Skeletal muscle satellite cell (primary cell): ENCODE measurements around the gene SMIM41.

Experiments used
- H3K27me3 ChIP-seq: 2 replicates; pipeline ENCODE4 v1.7.0; 2013; ENCODE audit warnings: low read length; ENCODE audit not compliant: control insufficient read depth, insufficient read depth
- H3K36me3 ChIP-seq: 2 replicates; pipeline ENCODE4 v1.7.0; 2013; ENCODE audit warnings: mild to moderate bottlenecking, control low read depth, low read length; ENCODE audit not compliant: insufficient read depth
- H3K4me1 ChIP-seq: 2 replicates; pipeline ENCODE4 v1.7.0; 2013; ENCODE audit warnings: low read length; ENCODE audit not compliant: control insufficient read depth, insufficient read depth
- H3K4me2 ChIP-seq: 2 replicates; pipeline ENCODE4 v1.7.0; 2013; ENCODE audit warnings: mild to moderate bottlenecking, low read length
- H3K4me3 ChIP-seq: 2 replicates; pipeline ENCODE4 v1.7.0; 2013; ENCODE audit warnings: low read length
- H3K9ac ChIP-seq: 2 replicates; pipeline ENCODE4 v1.7.0; 2013; ENCODE audit warnings: mild to moderate bottlenecking, low read depth, low read length, moderate library complexity
- H3K9me3 ChIP-seq: replicated peaks from 2 replicates; pipeline ENCODE4 v1.7.0; 2013; ENCODE audit warnings: mild to moderate bottlenecking, control low read depth, low read length

The SMIM41 gene

DNA sequence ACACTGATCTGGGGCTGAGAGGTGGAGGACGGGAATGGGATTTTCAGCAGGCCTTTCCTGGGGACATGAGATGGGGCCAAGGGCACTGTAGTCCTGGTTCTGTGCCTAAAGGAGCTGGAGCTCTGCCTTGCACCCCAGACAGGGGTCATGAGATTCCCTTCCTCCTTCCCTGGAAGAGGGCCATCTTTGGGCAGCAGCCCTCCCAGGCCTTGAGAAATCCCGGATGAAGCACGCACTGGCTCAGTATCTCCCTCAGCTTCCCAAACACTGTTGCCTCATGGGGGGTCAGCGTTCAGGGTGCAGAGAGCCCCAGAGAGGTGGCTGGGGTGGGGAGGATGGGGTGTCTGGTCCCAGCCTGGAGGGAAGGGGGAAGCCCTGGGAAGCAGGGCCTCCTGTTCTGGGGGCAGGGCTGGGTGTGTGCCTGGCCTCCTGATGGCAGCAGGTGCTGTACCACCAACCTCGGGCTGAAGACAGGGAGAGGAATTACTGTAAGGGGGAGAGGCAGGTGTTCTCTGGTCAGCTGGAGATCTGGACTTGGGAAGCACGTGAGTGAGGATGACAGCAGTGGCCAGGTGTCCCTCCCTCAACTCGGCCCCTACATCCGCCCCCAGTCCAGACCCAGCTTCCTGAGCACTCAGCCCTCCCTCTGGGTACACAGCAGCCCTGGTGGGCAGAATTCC lies 36.7 kb upstream of the SMIM41 start:
- no peak overlapping the region for H3K4me2 ChIP-seq
- no peaks in the 10 kb centered on the region for H3K27me3 ChIP-seq
- no peaks in the 10 kb centered on the region for H3K36me3 ChIP-seq
- no peak overlapping the region for H3K9ac ChIP-seq
- H3K4me1 ChIP-seq = peaks cover 23% of the 10 kb centered on the region
- no peaks in the 10 kb centered on the region for H3K9me3 ChIP-seq
- no peak overlapping the region for H3K4me3 ChIP-seq

DNA sequence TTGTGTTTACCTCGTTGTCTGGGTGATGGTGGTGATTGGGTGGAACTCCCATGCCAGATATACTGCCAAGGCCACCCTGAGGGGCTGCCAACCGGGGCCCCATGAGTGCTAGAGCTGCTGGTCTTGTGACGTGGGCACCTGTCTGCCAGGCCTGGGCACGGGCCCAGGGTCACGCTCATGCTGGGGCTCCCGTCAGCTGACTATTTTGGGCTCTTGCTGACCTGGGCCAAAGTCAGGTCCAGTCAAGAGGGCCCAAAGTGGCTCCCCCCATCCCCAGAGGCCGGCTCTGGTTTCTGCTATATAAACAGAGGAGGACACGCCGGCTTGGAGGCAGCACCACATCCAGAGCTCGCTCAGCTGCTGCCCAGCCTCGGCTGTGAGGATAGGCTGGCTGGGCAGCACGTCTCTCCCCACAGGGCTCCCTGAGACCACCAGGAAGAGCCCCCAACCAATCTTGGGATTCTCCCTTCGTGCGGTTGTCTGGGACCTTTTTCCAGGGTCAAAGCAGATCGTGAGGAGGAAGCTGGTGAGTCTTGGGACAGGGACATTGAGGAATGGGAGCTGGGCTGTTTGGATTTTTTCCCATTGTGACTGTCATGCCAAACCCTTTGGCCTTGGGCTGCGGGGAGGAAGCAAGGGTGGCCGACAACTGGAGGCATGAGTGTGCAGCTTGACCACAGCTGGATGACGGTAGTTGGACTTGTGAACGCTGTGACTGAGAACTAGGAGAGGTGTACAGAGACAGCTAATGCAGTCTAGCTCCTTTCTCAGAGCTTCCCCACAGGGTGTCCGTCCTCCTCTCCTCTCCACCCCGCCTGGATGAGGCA lies 35.9 kb upstream of the SMIM41 start:
- H3K4me2 ChIP-seq = peak overlapping the region; percentile 46
- no peaks in the 10 kb centered on the region for H3K27me3 ChIP-seq
- no peaks in the 10 kb centered on the region for H3K9me3 ChIP-seq
- no peaks in the 10 kb centered on the region for H3K36me3 ChIP-seq
- peak overlapping the region; percentile 74 for H3K9ac ChIP-seq
- H3K4me1 ChIP-seq = peaks cover 23% of the 10 kb centered on the region
- H3K4me3 ChIP-seq = no peak overlapping the region

DNA sequence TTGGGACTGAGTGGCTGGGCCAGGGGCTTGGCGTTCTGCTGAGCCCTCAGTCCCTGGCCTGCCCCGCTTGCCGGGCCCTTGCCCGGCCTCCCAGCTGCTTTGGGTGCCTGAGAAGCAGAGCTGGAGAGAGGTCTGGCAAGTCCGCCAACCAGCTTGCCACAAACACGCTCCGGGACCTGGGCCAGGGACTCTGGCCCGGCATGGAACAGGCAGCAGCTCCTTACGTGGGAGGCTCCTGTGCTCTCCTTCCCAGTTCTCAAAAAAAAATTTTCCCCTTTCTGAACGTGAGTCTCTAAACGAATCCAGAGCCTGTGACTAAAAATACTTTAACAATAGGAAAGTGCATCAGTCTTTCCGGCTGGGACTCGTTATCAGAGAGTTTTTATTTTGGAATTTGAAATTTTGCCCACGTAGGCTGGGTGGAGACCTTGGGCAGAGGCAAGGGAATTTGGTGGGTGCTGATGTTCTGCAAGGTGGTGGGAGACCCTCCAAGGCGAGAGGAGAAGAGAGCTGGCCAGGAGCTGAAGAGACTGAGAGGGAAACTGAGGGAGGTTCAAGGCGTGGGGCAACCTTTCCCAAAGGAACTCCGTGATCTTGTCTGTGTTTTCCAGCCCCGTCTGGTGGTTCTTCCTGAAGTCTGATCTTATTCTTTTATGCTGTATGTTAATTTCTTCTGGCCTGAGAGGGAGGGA lies 35.1 kb upstream of the SMIM41 start:
- Histone ChIP-seq H3K4me1 (peaks cover 23% of the 10 kb centered on the region), H3K9me3 (no peaks in the 10 kb centered on the region), H3K27me3 (no peaks in the 10 kb centered on the region), H3K9ac (peak overlapping the region; percentile 74), H3K4me2 (peak overlapping the region; percentile 46), H3K36me3 (no peaks in the 10 kb centered on the region), H3K4me3 (no peak overlapping the region)

DNA sequence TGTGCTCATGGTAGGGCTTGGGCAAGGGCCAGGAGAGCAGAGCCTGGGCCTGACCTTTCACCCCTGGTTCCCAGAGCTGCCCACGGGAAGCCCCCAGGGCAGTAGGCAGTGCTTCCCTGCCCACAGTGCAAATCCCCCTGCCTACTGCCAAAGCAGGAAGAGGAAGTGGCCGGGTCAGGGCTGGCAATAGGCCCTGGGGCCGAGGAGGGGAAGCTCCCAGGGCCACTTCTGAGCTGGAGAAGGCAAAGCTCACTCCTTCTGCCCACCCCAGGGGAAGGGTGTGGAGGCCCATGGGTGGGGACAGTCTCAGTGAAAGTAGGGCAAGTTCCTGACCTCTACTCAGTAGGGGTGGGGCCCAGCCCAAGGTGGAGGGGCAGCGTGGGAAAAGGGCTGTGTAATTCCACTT lies 33.7 kb upstream of the SMIM41 start:
- H3K4me3 ChIP-seq = no peak overlapping the region
- H3K9me3 ChIP-seq = no peaks in the 10 kb centered on the region
- no peak overlapping the region for H3K4me2 ChIP-seq

DNA sequence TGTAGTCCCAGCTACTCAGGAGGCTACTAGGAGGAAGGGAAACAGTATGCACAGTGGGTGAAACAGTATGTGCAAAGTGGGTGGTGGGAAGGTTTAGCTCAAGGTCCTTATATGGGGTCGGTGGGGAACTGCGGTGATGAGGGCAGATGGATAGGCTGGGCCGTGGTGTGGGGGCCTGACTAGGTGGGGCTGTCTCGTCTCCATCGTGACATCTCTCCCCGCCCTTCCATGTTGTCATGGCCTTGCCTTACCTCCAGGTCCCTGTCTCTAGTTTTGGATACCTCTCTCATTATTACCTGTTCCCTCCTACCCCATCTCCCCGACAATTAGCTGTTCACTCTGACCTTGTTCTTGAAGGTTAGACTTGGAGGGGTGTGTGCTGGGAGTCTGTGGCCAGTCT lies 32.6 kb upstream of the SMIM41 start:
- H3K36me3 ChIP-seq = no peaks in the 10 kb centered on the region
- H3K27me3 ChIP-seq = no peaks in the 10 kb centered on the region
- no peaks in the 10 kb centered on the region for H3K9me3 ChIP-seq
- no peak overlapping the region for H3K4me3 ChIP-seq
- no peak overlapping the region for H3K4me2 ChIP-seq
- no peak overlapping the region for H3K9ac ChIP-seq
- peaks cover 41% of the 10 kb centered on the region for H3K4me1 ChIP-seq

More for the DNA sequence above, 33.7 kb upstream of the SMIM41 start:
- no peaks in the 10 kb centered on the region for H3K36me3 ChIP-seq
- H3K4me1 ChIP-seq = peaks cover 35% of the 10 kb centered on the region
- no peaks in the 10 kb centered on the region for H3K27me3 ChIP-seq
- no peak overlapping the region for H3K9ac ChIP-seq

DNA sequence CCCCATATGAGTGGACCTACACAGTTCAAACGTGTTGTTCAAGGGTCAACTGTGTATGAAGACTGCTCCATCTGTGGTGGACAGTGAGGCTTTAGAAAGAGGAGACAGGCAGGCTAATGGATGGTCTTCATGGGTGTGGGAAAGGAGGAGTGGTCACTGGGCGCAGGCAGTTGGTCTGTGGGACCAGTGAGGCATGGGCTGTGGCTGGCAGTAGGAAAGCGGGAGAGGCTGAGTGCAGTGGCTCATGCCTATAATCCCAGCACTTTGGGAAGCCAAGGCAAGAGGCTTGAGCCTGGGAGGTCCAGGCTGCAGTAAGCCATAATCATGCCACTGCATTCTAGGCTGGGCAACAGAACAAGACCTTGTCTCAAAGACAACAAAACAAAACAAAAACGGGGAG lies 30.2 kb upstream of the SMIM41 start:
- H3K4me1 ChIP-seq = peaks cover 31% of the 10 kb centered on the region

DNA sequence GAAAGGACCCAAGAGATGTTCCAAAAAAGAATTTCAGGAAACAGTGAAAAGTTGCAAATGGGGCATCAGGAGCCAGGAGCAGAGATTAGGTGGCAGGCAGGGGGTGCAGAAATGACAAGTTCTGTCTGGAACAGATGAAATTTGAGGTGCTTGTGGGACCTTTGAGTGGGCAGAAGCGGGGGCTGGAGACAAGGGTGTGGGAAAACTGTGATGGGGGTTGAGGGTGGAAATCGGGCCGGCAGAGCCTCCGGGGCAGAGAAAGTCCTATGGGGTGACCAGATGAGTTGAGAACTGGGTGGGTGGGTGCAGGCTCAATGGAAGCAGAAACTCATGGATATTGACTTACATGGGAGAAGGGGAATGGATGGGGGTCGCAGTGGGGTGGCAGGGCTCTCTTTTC lies 29.8 kb upstream of the SMIM41 start:
- no peaks in the 10 kb centered on the region for H3K9me3 ChIP-seq
- H3K36me3 ChIP-seq = peaks cover 1% of the 10 kb centered on the region
- H3K9ac ChIP-seq = peak overlapping the region; percentile 98
- no peak overlapping the region for H3K4me3 ChIP-seq
- H3K4me2 ChIP-seq = no peak overlapping the region
- H3K4me1 ChIP-seq = peaks cover 27% of the 10 kb centered on the region
- H3K27me3 ChIP-seq = no peaks in the 10 kb centered on the region

More for the DNA sequence above, 30.2 kb upstream of the SMIM41 start:
- Histone ChIP-seq H3K9ac (no peak overlapping the region), H3K4me3 (no peak overlapping the region), H3K36me3 (no peaks in the 10 kb centered on the region), H3K27me3 (no peaks in the 10 kb centered on the region), H3K4me2 (no peak overlapping the region), H3K9me3 (no peaks in the 10 kb centered on the region)

DNA sequence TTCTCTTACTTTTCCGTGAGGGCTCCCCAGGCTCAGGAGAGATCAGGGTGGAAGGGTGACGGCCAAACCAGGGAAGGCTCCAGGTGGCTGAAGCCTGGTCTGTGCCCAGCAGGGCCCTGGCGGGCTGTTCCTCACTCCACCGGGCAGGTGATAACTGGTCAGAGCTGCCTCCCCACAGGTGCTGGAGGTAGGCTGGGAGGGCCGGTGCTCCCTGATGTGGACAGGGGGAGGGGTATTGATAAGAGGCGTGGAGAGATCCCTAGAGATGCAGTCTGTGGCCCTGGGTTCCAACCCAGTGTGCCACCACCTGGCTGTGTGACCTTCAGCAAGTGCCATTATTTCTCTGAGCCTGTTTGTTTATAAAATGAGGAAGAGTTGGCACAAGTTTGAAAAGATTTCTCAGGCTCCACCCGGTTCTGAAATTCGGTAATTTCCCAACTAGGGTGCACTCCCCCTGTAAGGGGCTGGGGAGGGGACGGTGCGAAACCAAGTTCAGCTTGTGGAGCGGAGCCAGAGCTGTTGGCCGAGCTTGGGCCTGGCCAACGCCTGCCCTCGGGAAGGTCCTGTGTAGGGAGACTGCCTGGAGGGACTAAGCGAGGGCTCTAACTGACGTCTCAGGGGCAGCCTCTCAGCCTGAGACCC lies 29.3 kb upstream of the SMIM41 start:
- Histone ChIP-seq H3K4me3 (peak overlapping the region; percentile 77), H3K36me3 (peaks cover 6% of the 10 kb centered on the region), H3K9ac (peak overlapping the region; percentile 98), H3K9me3 (no peaks in the 10 kb centered on the region), H3K4me2 (peak overlapping the region; percentile 98), H3K27me3 (no peaks in the 10 kb centered on the region), H3K4me1 (peaks cover 26% of the 10 kb centered on the region)

DNA sequence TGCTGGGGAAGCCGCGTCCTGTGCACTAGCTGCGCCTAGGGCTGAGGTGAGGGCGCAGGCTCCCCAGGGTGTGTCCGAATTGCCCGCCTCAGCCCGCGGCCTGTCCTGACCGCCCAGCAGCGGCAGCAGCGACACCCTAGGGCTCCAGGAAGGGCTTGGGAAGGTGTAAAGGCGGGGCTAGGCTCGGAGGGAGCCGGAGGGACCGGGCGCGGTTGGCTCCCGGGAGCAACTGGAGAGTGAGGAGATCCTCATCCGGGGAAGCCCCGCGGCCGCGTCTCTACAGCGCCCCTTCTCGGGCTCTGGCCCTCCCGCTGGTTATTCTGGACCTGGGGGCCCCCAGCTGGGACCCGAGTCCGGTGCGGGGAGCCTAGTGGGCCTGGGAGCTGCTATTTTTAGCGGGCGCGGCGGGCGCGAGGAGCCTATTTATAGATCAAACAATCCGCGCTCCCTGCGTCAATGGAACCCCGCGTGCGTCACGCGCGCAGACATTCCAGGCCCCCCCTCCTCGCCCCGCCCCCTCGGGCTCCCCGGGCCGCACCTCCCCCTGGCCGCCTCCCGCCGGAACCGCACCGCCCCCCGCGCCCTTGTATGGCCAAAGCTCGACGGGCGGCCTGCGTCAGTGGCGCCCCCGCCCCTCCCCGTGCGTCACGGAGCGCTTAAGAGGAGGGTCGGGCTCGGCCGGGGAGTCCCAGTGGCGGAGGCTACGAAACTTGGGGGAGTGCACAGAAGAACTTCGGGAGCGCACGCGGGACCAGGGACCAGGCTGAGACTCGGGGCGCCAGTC lies 28.6 kb upstream of the SMIM41 start, which contains the start of gene NR4A1:
Gene NR4A1, plus strand, starts transcription at position 685 of the 784 bp plus-strand sequence. CDS start 2,887 bp downstream, outside the sequence.
- peak within 1 kb of the TSS; percentile 98 for H3K9ac ChIP-seq
- peaks cover 6% of the 10 kb centered on the region for H3K36me3 ChIP-seq

DNA sequence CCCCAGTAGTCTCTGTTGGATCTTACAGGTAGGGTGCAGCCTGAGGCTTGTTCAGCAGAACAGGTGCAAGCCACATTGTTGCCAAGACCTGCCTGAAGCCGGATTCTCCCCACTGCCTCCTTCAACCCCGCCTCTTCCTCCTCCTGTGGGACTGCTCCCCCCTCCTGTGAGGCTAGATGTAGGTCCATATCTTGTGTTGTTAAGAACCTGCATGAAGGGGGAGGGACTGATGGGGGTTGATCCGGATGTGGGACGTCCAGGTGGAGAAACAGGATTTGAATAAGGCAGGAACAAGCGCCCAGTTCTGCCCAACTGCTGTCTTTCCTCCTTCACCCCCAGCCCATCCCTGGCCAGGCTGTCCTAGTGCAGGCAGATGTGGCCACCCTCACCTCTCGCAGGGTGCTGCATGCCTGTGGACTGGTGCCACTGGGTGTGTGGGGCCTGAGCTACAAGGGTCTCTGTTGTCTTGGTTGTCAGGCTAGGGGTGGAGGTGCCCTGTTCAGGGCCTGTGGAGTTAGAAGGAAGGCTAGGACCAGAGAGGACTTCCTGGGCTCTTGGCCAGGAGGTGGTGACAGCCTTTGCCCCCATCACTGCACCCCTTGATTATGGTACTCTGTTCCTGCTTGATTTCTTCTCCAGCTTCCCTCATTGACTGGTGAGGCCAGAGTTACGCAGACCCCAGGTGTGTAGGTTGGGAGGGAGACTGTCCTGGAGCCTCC lies 26.9 kb upstream of the SMIM41 start:
- no peaks in the 10 kb centered on the region for H3K9me3 ChIP-seq
- H3K4me3 ChIP-seq = peak overlapping the region; percentile 72
- peak overlapping the region; percentile 84 for H3K9ac ChIP-seq
- peaks cover 11% of the 10 kb centered on the region for H3K36me3 ChIP-seq
- peaks cover 25% of the 10 kb centered on the region for H3K4me1 ChIP-seq
- no peaks in the 10 kb centered on the region for H3K27me3 ChIP-seq
- peak overlapping the region; percentile 83 for H3K4me2 ChIP-seq

More for the DNA sequence above, 28.6 kb upstream of the SMIM41 start, which contains the start of gene NR4A1:
- Histone ChIP-seq H3K27me3 (no peaks in the 10 kb centered on the region), H3K9me3 (no peaks in the 10 kb centered on the region), H3K4me2 (peak within 1 kb of the TSS; percentile 98), H3K4me1 (peaks cover 22% of the 10 kb centered on the region), H3K4me3 (peak within 1 kb of the TSS; percentile 77)
